ENCODE data around the gene KBTBD2. TPM values are rescaled to one million over a fixed set of nuclear protein-coding genes. Genes with fewer than 3 reads are reported as not detected.
"Not testable (repeated sequence)": the region's sequence is repeated elsewhere in the genome, so short reads cannot be mapped to it uniquely, and the experiment has no call there.

The KBTBD2 gene
- 45.9 and 55.3 TPM in 2 replicates for total RNA-seq

DNA sequence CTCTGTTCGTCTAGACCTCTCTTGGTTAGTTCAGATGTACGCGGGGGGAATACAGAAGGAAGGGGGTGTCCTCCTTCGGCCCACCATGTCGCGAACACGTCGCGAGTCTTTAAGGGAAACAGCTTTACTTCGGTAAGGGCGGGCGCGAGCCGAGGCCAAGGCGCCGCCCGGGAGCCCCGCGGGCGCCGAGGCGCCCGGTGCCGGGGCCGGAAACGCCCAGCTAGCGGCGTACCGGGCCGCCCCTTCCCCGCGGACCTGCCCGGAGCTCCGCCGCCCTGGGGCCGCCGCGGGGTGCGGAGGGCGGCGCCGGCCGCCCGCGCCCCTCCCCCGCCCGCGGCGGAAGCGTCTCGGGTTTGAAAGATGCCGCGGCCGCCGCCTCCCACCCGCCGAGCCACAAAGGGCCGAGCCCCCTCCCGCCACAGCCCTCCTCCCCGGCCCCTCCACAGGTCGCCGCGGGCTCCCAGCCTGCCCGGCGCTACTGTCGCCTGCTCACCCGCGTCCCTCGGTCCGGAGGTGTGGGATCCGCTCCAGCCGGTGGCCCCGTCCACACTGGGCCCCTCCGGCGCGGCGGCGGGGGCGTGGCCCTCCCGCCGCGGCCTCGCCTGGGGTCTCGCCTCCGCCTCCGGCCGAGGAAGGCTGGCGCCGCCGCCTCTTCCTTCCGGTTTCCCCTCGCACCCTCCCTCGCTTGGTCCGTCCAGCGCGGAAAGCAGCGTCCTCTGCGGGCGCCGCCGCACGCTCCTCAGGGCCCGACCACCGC lies at the start of gene KBTBD2:
TSS of gene KBTBD2 (minus strand) at position 718 of the 757 bp plus-strand sequence. CDS start 12,156 bp downstream, outside the sequence.
- intact Hi-C loops (cut with micrococcal nuclease): loop anchor here (2.0 kb wide), 1 partner anchor 20 kb away; no protein-coding TSS in a partner anchor

DNA sequence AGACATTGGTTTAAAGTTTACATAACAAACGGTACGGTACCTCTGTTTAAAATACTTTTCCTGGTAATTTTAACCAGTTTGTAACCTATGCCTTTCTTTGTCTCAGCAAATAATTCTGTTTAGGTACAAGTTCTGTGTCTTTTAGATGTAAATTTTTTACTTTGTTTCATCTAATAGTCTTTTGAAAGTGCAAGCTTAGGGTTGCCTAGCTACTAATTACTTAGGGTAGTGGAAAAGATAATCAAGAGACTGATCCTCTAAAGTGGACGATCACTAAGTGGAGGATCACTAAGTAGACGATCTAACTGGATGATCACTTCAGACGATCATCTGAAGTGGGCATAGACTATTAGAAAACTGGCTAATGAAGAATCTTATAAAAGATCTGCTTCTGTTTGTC lies 49.6 kb upstream of the KBTBD2 start:
- intact Hi-C loops (cut with micrococcal nuclease): no loop called here

DNA sequence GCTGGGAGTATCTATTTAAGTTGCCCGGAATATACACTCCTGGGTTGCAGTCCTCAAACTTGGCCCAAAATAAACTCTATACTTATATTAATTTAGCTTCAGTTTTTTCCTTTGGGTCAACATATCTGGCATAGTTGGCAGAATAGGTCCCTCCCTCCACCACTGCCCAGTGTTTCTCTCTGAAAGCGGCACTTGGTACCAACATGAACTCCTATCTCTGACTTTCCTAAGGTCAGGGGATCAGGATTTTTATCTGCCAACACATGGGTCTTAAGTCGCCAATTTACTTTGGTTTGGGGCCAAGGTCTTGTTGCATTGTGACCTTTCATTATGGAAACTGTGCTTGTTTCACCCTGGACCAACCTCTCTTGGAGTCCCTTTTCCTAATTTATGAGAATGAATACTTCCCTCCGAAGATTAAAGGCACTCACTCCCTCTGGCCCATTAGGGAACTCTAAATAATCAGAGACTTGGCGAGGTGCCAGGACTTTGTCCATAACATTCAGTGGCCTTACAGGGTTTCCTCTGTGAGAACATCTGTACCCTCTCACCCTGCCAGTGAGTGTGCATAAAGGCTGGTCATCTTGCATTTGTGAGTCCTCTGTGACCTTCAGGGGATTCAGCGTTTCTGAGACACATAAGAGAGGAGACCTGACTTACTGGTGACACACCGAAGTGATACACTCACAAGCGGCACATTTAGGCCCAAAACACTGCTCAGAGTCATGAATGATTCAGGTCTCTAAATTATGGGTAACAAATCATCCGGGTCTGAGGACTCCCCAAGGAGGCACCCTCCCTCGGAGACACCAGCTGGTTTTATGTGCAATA lies 46.0 kb upstream of the KBTBD2 start:
- intact Hi-C loops (cut with micrococcal nuclease): no loop called here

DNA sequence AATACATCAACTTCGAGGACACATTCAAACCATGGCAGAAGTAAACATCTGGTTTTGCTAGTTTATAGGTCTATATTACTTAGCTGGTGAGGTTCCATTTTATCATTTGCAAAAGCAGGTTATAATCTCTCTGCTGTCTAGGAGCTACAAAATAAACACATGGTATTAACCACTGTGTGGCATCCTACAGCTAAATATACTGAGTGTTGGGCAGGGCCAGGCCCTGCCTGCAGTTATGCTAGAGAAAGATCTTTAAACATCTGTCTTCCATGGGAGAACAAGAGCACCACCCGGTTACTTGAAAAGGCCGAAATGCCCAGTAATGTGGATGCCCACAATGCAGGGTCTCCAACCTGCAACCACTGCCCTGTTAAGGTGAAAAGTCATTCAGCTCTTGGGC lies 45.1 kb upstream of the KBTBD2 start:
- intact Hi-C loops (cut with micrococcal nuclease): no loop called here

DNA sequence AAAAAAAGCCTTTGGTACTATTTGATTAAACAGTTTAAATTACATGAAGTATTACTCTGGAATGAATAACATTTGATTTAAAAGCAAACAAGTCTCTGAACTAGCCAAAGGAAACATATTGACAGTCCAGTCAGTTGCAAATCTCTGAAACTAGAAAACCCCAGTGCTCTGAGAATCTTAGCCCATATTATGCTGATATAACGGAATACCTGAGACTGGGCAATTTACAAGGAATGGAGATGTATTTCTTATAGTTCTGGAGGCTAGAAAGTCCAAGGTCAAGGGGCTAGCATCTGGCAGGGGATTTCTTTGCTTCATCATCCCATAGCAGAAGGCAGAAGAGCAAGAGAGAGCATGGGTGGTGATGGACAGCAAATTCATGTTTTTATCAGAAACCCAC lies 44.0 kb upstream of the KBTBD2 start:
- intact Hi-C loops (cut with micrococcal nuclease): no loop called here

DNA sequence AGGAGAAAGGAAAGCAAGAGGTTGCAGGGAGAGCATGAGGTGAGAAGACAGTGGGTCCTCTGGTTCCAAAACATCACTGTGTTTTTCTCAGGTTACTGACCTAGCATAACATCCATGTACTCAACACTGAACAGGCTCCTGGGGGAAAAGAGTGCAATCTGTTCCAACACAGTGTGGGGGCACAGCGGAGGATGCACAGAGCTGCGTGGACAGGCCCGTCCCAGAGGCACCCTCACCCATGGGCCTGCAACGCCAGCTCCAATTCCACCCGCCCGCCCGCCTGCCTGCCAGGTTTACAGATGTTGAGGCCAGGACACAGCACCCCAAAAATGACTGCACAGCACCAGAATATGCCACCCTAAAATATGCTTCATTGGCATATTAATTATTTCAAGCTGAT lies 38.8 kb upstream of the KBTBD2 start:
- intact Hi-C loops (cut with micrococcal nuclease): no loop called here

DNA sequence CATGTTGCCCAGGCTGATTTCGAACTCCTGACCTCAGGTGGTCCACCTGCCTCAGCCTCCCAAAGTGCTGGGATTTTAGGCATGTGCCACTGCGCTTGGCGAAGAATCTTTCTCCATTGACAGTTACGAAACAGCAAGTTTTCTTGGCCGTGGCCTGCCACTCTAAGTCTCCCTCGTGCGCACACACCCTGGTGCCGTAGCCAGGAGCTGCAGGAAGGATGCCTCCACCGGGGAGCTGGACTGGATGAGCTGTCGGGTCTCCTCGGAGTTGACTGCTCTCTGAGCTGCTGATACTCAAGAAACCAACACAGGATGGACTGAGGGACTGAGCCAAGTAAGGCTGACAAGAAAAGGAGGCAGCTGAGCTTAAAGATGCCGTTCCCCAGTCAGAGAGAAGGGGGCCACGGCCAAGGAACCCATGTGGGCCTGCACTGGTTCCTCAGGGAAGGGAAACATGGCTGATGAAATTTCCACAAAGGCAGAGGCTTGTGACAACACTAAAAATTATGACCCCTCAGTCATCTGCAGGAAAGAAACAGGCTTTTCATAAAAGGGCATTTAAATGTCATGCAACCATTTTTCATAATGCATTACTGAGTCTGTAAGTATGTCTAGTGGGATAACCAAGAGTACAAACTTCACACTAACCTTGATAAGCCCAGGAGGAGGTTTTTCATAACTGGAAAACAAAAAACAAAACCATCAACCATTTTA lies 38.0 kb upstream of the KBTBD2 start:
- intact Hi-C loops (cut with micrococcal nuclease): no loop called here

DNA sequence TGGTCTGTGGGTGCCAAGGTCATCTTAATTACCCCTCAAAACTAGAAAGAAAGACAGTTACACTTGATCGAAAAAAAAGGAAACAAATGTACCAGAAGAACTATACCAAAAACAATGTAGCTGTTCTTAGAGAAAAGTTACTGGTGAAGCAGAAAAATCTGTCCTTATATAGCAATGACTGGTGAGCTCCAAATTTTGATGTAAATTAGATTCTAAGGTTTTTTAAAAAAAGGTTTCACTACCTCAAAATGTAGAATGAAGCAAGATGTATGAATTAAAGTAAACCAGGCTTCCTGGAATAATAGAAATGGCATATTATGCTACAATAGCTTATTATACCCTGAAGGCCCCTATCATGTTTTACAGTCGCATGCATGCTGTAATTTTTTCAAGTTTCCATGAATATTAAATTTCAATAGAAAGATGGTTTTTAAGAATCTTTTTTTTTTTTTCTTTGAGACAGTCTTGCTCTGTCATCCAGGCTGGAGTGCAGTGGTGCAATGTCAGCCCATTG lies 37.3 kb upstream of the KBTBD2 start:
- intact Hi-C loops (cut with micrococcal nuclease): no loop called here

DNA sequence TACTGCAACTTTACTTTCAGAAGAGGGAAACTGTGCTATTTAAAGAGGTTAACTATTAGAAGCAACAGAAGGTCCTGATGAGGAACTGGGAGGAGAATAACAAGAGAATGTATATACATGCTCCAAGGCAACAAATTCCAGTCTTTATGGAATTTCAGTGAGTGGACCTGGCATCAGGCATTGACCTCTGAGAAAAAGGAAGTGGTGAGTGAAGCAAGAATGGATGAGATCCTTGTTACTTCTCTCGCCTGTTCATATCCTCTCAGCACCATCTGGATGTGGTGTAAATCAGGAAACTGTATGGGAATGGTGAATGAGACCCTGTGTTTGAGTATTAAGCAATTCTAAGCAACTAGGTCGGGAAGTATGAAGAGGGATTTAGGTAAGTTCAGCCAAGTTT lies 30.3 kb upstream of the KBTBD2 start:
- intact Hi-C loops (cut with micrococcal nuclease): no loop called here

DNA sequence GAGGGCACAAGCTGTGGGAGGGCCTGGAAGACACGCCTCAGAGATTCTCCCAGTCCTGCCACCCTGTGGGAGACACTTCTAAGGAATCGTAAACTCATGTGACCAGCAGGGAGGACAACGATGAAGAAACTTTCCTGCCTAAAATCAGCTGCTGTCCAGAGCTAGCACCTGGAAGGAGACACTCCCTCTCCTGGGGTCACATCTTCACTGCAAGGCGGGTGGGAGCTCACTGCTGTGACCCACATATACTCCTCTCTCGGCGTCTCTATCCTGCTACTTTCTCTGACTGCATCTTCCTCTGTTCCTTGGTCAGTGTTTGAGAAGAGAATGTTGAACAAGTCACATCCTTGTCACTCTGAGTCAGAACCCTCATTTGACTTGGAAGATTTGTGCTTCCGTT lies 25.4 kb upstream of the KBTBD2 start:
- intact Hi-C loops (cut with micrococcal nuclease): not testable (repeated sequence)

DNA sequence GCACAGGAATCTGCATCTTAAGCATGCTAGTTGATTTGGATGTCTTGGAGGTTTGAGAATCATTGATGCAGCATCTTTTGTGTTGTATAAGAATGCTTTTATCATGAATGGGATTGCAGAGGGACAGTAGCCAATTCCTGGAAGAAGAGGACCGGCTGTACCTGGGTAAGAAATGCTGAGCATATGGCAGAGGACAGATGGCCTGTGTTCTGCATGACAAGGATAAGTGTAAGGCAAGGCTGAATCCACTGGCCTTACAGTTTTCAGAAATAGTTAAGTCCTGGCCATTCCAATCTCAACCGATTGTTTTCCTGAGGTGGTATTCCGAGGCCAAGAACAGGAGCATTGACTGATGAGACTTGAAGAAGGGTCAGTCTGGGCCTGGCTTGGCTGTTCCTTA lies 24.4 kb upstream of the KBTBD2 start:
- intact Hi-C loops (cut with micrococcal nuclease): no loop called here

DNA sequence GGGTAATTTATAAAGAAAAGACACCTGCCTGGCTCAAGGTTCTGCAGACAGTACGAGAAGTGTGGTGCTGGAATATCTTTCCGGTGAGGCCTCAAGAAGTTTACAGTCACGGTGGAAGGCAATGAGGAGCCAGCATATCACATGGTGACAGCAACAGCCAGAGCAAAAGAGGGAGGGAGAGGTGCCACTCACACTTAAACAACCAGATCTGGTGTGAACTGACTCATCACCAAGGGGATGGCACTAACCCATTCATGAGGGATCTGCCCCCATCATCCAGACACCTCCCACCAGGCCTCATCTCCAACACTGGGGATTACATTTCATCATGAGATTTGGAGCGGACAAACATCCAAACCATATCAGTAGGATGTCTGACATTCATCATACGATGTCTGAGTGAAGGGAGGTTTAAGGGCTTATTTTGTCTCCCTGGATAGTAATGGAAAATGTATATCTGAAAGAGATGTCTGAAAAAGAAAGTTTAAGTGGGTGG lies 23.5 kb upstream of the KBTBD2 start:
- intact Hi-C loops (cut with micrococcal nuclease): no loop called here

DNA sequence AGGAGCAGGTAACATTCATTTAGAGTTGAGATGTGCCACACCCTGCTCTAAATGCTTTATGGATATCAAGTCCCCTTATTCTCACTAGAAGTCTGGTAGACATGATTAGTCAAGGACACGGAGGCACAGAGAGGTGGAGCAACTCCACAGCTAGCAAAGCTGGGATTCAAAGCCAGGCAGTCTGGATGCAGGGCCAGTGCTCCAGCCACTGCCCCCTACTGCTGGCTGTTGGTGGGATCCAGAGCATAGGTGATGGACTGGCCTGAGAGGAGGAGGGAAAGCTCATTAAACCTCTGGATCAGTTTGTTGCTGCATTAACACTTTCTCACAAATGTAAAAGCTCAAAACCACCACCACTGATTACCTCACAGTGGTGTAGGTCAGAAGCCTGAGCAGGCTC lies 22.6 kb upstream of the KBTBD2 start:
- intact Hi-C loops (cut with micrococcal nuclease): no loop called here

DNA sequence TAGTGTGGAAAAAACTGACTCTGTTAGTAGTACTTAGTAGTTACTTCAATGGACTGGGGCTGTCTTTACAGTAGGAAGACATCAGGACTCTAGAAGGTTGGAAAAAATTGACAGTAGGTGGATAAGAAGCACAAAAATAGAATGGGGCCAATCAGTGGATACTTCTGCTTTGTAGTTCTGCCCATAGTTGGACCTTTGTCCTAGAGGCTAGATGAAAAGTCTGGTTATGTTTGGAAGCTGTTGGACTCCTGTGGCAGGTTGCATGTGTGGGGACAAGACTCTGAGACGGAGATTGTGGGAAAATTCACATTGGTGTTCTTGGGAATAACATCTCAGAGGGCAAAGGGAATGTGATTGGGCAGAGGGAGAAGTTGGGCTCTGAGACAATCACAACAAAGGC lies 18.6 kb upstream of the KBTBD2 start:
- intact Hi-C loops (cut with micrococcal nuclease): no loop called here

DNA sequence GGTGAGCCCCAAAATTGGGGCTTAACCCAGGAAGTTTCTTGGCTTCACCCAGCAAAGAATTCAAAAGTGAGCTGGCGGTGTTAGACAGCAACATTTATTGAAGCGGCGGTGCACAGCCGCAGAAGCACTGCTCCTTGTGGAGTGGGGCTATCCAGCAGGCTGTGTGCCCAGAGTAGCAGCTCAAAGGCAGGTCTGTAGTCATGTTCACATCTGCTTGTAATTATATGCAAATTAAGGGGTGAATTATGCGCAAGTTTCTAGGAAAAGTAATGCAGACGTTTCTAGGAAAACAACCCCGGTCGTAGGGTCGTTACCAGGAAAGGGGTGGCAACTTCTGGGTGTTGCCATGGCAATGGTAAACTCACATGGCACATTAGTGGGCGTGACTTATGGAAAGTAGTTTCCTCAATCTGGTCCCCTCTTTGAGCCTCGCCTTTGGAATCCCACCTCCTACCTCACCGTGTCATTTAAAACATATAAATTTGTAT lies 13.7 kb upstream of the KBTBD2 start:
- intact Hi-C loops (cut with micrococcal nuclease): loop anchor here (1.0 kb wide), 8 partner anchors 13 to 415 kb away; partner anchors contain the start of genes AVL9, BBS9 and LSM5

DNA sequence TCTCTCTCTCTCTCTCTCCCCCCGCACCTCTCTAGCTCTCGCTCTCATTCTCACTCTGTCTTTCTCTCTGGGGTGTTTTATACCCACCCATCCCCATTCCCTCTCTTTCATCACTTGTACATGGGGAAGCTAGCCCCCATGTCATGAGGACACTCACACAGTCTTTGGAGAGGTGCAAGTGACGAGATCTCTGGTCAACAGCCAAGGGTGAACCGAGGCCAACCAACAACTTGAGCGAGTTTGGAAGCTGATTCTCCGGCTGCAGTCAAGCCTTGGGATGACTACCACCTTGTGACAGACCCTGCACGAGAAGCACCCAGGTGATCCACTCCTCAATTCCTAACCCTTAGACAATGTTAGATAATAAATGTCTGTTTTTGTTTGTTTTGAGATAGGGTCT lies 10.1 kb upstream of the KBTBD2 start:
- intact Hi-C loops (cut with micrococcal nuclease): no loop called here

DNA sequence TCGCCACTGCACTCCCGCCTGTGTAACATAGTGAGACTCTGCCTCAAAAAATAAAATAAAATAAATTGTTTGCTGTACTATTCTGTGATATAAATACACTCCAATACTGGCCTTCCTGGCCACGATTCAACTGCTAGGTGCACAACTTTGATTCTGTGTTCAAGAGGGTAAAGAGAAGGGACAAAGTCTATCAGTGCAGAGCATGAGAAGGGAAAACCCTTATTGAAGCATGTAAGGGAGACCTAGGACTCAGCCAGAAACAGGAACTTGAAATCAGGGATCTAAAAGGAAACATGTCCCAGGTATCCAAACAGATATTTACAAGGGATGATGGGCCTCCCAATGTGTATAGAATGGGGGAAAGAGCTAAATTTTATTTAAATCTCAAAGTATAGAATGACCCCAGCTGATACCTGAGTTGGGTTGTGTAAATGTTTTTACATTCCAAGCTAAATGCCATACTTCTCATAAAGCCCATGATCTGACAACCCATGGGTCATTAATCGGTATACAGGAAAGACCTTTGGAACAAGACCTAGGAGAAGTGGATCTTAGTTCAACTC lies 9.0 kb upstream of the KBTBD2 start:
- intact Hi-C loops (cut with micrococcal nuclease): no loop called here

DNA sequence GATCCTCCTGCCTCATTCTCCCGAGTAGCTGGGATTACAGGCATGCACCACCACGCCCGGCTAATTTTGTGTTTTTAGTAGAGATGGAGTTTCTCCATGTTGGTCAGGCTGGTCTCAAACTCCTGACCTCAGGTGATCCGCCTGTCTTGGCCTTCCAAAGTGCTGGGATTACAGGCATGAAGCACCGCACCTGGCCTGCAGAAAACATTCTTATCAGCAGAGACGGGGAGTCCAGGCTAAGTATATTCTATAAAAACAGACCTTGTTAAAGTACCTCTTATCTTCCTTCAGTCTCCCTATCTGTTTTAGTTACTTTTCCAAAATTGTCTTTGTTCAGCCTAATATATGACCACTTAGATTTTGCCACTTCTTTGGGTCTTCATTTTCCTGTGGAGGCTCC lies 5.8 kb upstream of the KBTBD2 start:
- intact Hi-C loops (cut with micrococcal nuclease): not testable (repeated sequence)

DNA sequence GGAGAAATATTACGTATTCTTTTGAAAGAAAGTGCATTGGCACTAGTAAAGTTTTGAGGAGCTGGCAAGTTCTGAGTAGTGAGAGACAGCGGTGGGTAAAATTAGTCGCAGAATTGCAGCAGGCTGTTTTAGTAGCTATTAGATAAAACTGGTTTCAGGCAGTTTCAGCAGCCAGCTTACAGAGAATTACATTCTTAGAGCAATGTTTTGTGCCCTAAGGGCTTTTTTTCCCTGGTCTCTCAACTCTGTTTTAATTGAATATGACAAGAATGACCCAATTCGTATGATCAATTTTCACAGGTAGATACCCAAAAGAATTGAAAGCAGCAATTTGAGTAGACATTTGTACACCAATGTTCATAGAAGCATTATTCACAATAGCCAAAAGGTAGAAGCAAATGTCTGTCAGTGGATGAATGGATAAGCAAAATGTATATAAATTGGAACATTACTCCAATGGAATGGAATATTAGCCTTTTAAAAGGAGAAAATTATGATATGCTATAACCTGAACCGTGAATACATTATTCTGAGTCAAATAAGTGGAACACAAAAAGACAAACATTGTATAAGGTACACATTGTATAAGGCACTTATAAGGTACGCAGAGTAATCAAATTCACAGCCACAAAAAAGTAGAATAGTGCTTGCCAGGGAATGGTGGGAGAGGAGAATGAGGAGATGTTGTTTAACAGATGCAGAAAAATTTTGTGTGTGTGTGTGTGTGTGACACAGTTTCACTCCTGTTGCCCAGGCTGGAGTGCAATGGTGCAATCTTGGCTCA lies 5.2 kb upstream of the KBTBD2 start:
- intact Hi-C loops (cut with micrococcal nuclease): no loop called here

DNA sequence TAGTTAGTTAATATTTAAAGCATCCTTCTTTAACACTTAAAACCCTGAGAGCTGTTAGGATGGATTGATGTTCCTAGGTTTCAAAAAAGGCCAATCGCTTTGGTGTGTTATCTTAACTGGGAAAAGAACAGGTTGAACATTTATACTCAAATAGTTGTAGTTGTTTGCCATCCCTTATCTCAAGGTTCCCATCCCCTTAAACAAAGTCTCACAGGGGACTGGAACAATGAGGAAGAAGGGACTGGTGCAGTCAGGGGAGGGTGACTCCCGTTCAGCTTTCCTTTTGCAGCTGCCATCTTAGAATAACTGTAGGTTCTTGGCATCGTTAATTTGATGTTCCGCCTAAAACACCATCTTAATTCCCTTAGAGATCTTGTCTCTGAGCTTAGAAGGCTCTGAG lies 2.6 kb upstream of the KBTBD2 start:
- intact Hi-C loops (cut with micrococcal nuclease): no loop called here

Measured in T-helper 1 cell treated with Interleukin-12 subunit alpha and Interleukin-12 subunit beta and Interleukin-4 antibody, amounts not matched to agents 30 ng/mL and 1 ng/mL, for 36 hours (primary cell).